ENCODE measurements around the gene STAC3.
"Not testable (repeated sequence)": the region's sequence is repeated elsewhere in the genome, so short reads cannot be mapped to it uniquely, and the experiment has no call there.

Gene STAC3

GRCh38 chr12:57250956-57251355 lies at the start of gene STAC3:
Gene STAC3, minus strand, starts transcription at chr12:57251187. Its CDS starts 1,551 bp downstream, at chr12:57249636.
- no peak for DNase-seq (ENCODE audit: low spot score)

GRCh38 chr12:57299514-57300016 lies 48.6 kb upstream of the STAC3 start:
- DNase-seq (ENCODE audit: low spot score) = no peak

- no peak for DNase-seq (ENCODE audit: low spot score)
Measured at GRCh38 chr12:57296291-57296690, 45.3 kb upstream of the STAC3 start.

GRCh38 chr12:57282073-57282472 lies 31.1 kb upstream of the STAC3 start:
- not testable (repeated sequence) for DNase-seq (ENCODE audit: low spot score)

GRCh38 chr12:57280211-57281062 lies 29.4 kb upstream of the STAC3 start:
- peak; percentile 93 for DNase-seq (ENCODE audit: low spot score)

- no peak for DNase-seq (ENCODE audit: low spot score)
Measured at GRCh38 chr12:57278465-57279381, 27.7 kb upstream of the STAC3 start.

GRCh38 chr12:57276935-57277563 lies 26.1 kb upstream of the STAC3 start:
- peak; percentile 39 for DNase-seq (ENCODE audit: low spot score)

GRCh38 chr12:57276233-57276632 lies 25.2 kb upstream of the STAC3 start:
- not testable (repeated sequence) for DNase-seq (ENCODE audit: low spot score)

GRCh38 chr12:57273516-57273915 lies 22.5 kb upstream of the STAC3 start:
- no peak for DNase-seq (ENCODE audit: low spot score)

GRCh38 chr12:57272337-57273151 lies 21.6 kb upstream of the STAC3 start:
- DNase-seq (ENCODE audit: low spot score) = no peak

GRCh38 chr12:57270966-57271470 lies 20.0 kb upstream of the STAC3 start:
- no peak for DNase-seq (ENCODE audit: low spot score)

- DNase-seq (ENCODE audit: low spot score) = no peak
Measured at GRCh38 chr12:57268264-57268663, 17.3 kb upstream of the STAC3 start.

- DNase-seq (ENCODE audit: low spot score) = no peak
Measured at GRCh38 chr12:57266681-57267080, 15.7 kb upstream of the STAC3 start.

GRCh38 chr12:57263096-57263495 lies 12.1 kb upstream of the STAC3 start:
- no peak for DNase-seq (ENCODE audit: low spot score)

- no peak for DNase-seq (ENCODE audit: low spot score)
Measured at GRCh38 chr12:57262126-57262822, 11.3 kb upstream of the STAC3 start.

- DNase-seq (ENCODE audit: low spot score) = no peak
Measured at GRCh38 chr12:57261428-57261865, 10.5 kb upstream of the STAC3 start.

GRCh38 chr12:57260366-57260765 lies 9.4 kb upstream of the STAC3 start:
- no peak for DNase-seq (ENCODE audit: low spot score)

- DNase-seq (ENCODE audit: low spot score) = no peak
Measured at GRCh38 chr12:57258977-57259970, 8.3 kb upstream of the STAC3 start.

GRCh38 chr12:57255916-57256315 lies 4.9 kb upstream of the STAC3 start:
- no peak for DNase-seq (ENCODE audit: low spot score)
